Nephron (organoid): ENCODE results near the gene GPC5.

Source experiments
- H3K27ac Mint-ChIP-seq, 3 experiments: 2 replicates each; pipeline ENCODE4 v1.8.0; 2020; ENCODE audit warnings: mixed read lengths in 3 of 3, mild to moderate bottlenecking in 2 of 3, moderate library complexity in 1 of 3
- H3K27me3 Mint-ChIP-seq: 2 replicates; pipeline ENCODE4 v1.8.0; 2021; ENCODE audit warnings: low read depth, mild to moderate bottlenecking, moderate library complexity, mixed read lengths
- H3K36me3 Mint-ChIP-seq: 2 replicates; pipeline ENCODE4 v1.8.0; 2020; ENCODE audit warnings: low read depth, mixed read lengths
- H3K4me1 Mint-ChIP-seq: 2 replicates; pipeline ENCODE4 v1.8.0; 2020; ENCODE audit warnings: mixed read lengths
- H3K4me3 Mint-ChIP-seq, 3 experiments: 2 replicates each; pipeline ENCODE4 v1.8.0; 2020; ENCODE audit warnings: mild to moderate bottlenecking in 3 of 3, mixed read lengths in 3 of 3, moderate library complexity in 2 of 3
- H3K9me3 Mint-ChIP-seq: 2 replicates; pipeline ENCODE4 v1.8.0; 2020; ENCODE audit warnings: mixed read lengths
- CTCF ChIP-seq, 3 experiments: fragments of 200-600 bp; sonication (generic); IDR thresholded peaks; one replicate each; pipeline ENCODE4 v1.5.0; 2021; ENCODE audit warnings: antibody characterized with exemption in 3 of 3; ENCODE audit not compliant: unreplicated experiment in 3 of 3

The GPC5 gene

GRCh38 chr13:92224052-92224821, 825.8 kb downstream of the GPC5 start:
- Mint-ChIP-seq H3K27me3 (no peaks in the 10 kb centered on the region), H3K27ac (no peak overlapping the region), H3K36me3 (no peaks in the 10 kb centered on the region), H3K9me3 (no peaks in the 10 kb centered on the region), H3K4me3 (no peak overlapping the region), H3K4me1 (no peaks in the 10 kb centered on the region)
- TF ChIP-seq CTCF (IDR thresholded peaks at IDR 0.05; ENCODE audit: unreplicated experiment in 3 of 3) = no peak

- Mint-ChIP-seq H3K36me3 (no peaks in the 10 kb centered on the region), H3K27me3 (no peaks in the 10 kb centered on the region), H3K9me3 (no peaks in the 10 kb centered on the region), H3K4me1 (no peaks in the 10 kb centered on the region), H3K4me3 (no peak overlapping the region), H3K27ac (no peak overlapping the region)
- TF ChIP-seq CTCF (IDR thresholded peaks at IDR 0.05; ENCODE audit: unreplicated experiment in 3 of 3) = no peak
These were observed 826.4 kb downstream of the GPC5 start for GRCh38 chr13:92224825-92225224.

- H3K36me3 Mint-ChIP-seq = no peaks in the 10 kb centered on the region
- TF ChIP-seq CTCF (IDR thresholded peaks at IDR 0.05; ENCODE audit: unreplicated experiment in 3 of 3) = no peak
- H3K9me3 Mint-ChIP-seq = no peaks in the 10 kb centered on the region
- no peak overlapping the region for H3K4me3 Mint-ChIP-seq
- H3K27me3 Mint-ChIP-seq = no peaks in the 10 kb centered on the region
- H3K27ac Mint-ChIP-seq = no peak overlapping the region
- H3K4me1 Mint-ChIP-seq = no peaks in the 10 kb centered on the region
These were observed 827.4 kb downstream of the GPC5 start for GRCh38 chr13:92225861-92226260.

GRCh38 chr13:92232871-92233270, 834.5 kb downstream of the GPC5 start:
- no peaks in the 10 kb centered on the region for H3K27me3 Mint-ChIP-seq
- H3K27ac Mint-ChIP-seq = no peak overlapping the region
- H3K9me3 Mint-ChIP-seq = no peaks in the 10 kb centered on the region
- no peak for TF ChIP-seq CTCF (IDR thresholded peaks at IDR 0.05; ENCODE audit: unreplicated experiment in 3 of 3)
- H3K4me1 Mint-ChIP-seq = no peaks in the 10 kb centered on the region
- no peaks in the 10 kb centered on the region for H3K36me3 Mint-ChIP-seq
- no peak overlapping the region for H3K4me3 Mint-ChIP-seq

GRCh38 chr13:92251671-92252210, 853.3 kb downstream of the GPC5 start:
- Mint-ChIP-seq H3K9me3 (no peaks in the 10 kb centered on the region), H3K4me1 (no peaks in the 10 kb centered on the region), H3K4me3 (no peak overlapping the region), H3K27ac (peak overlapping the region in 1 of 3 experiments; percentile 57), H3K27me3 (no peaks in the 10 kb centered on the region), H3K36me3 (no peaks in the 10 kb centered on the region)
- no peak for TF ChIP-seq CTCF (IDR thresholded peaks at IDR 0.05; ENCODE audit: unreplicated experiment in 3 of 3)

- no peak overlapping the region for H3K4me3 Mint-ChIP-seq
- H3K36me3 Mint-ChIP-seq = no peaks in the 10 kb centered on the region
- H3K27me3 Mint-ChIP-seq = no peaks in the 10 kb centered on the region
- H3K9me3 Mint-ChIP-seq = no peaks in the 10 kb centered on the region
- H3K4me1 Mint-ChIP-seq = peaks cover 4% of the 10 kb centered on the region
- H3K27ac Mint-ChIP-seq = peak overlapping the region in 2 of 3 experiments; percentile 73 to 82
- TF ChIP-seq CTCF (IDR thresholded peaks at IDR 0.05; ENCODE audit: unreplicated experiment in 3 of 3) = no peak
These were observed 857.1 kb downstream of the GPC5 start for GRCh38 chr13:92255526-92255925.
